A549 (cell line): ENCODE results near the gene HDAC10. TPM values are rescaled to one million over a fixed set of nuclear protein-coding genes. Genes with fewer than 3 reads are reported as not detected.

Experiments used
- ATAC-seq, 2 experiments: fragments of 200-7000 bp in 1 of 2; fragments of >200 bp in 1 of 2; cut with Nextera tagmentation in 1 of 2; cut with Tn5 transposase in 1 of 2; 3 replicates each; pipeline versions ENCODE4 v1.8.0 to v1.9.1; 2018 to 2020; ENCODE audit warnings: mild to moderate bottlenecking in 1 of 2, moderate library complexity in 1 of 2
- CTCF ChIA-PET: fragments of 300-600 bp; sonication (Branson Sonifier 250); formaldehyde crosslinking; extraction: SDS; loops from one replicate; lab custom pipeline; 2021; ENCODE audit warnings: antibody characterized with exemption, inconsistent platforms; lab: Yijun Ruan, JAX
- POLR2A ChIA-PET: fragments of 350-600 bp; formaldehyde crosslinking; extraction: SDS; loops from one replicate; lab custom pipeline; 2021; ENCODE audit warnings: antibody characterized with exemption, inconsistent platforms; lab: Yijun Ruan, JAX
- DNase-seq, 2 experiments: peaks; one replicate each; pipeline versions ENCODE4 v3.0.0 to v3.0.0-alpha.2; 2011 to 2016; ENCODE audit warnings: low read depth in 1 of 2, low spot score in 1 of 2
- FAIRE-seq: peaks from 2 replicates; lab custom pipeline; 2011; peaks lifted over from hg19 to GRCh38; lab: Jason Lieb, UNC
- H3K27ac ChIP-seq, 2 experiments: fragments of >200 bp; sonication (Bioruptor Twin); formaldehyde crosslinking; 3 replicates each; pipeline ENCODE4 v1.5.1; 2016 to 2017
- H3K4me1 ChIP-seq: fragments of >200 bp; sonication (Bioruptor Twin); formaldehyde crosslinking; 3 replicates; pipeline ENCODE4 v1.6.1; 2016
- H3K4me2 ChIP-seq: fragments of >200 bp; sonication (Bioruptor Twin); formaldehyde crosslinking; 3 replicates; pipeline ENCODE4 v1.6.1; 2016
- H3K4me3 ChIP-seq: fragments of >200 bp; sonication (Bioruptor Twin); formaldehyde crosslinking; 3 replicates; pipeline ENCODE4 v1.5.1; 2016
- H3K9me3 ChIP-seq: fragments of >200 bp; sonication (Bioruptor Twin); formaldehyde crosslinking; 3 replicates; pipeline ENCODE4 v1.6.1; 2016
- BCL3 ChIP-seq: fragments of >200 bp; sonication (Bioruptor Twin); formaldehyde crosslinking; IDR thresholded peaks from 3 replicates; pipeline ENCODE4 v1.6.1; 2016
- BHLHE40 ChIP-seq: IDR thresholded peaks from 2 replicates; pipeline ENCODE4 v1.6.1; 2012; ENCODE audit warnings: low read depth, low read length, inconsistent platforms
- CBX2 ChIP-seq: fragments of 200-600 bp; sonication (generic); IDR thresholded peaks from 2 replicates; pipeline ENCODE4 v1.6.1; 2016; ENCODE audit warnings: low read depth, mild to moderate bottlenecking, borderline replicate concordance
- CEBPB ChIP-seq, 2 experiments: fragments of >200 bp in 1 of 2; sonication (Bioruptor Twin) in 1 of 2; formaldehyde crosslinking in 1 of 2; IDR thresholded peaks; 2 replicates each; pipeline ENCODE4 v1.6.1; 2012 to 2016
- CHD2 ChIP-seq: fragments of 150-350 bp; IDR thresholded peaks from 2 replicates; pipeline ENCODE4 v1.6.1; 2014; ENCODE audit warnings: low read length; ENCODE audit not compliant: partially characterized antibody
- FOSL2 ChIP-seq, 2 experiments: fragments of 450-650 bp in 1 of 2; fragments of >200 bp in 1 of 2; sonication (Bioruptor Twin) in 1 of 2; formaldehyde crosslinking; IDR thresholded peaks; 2 replicates each; pipeline versions ENCODE4 v1.5.0 to v1.6.1; 2016 to 2020; ENCODE audit warnings: mild to moderate bottlenecking in 1 of 2, moderate library complexity in 1 of 2
- HEYL ChIP-seq: fragments of 250-450 bp; sonication (Bioruptor Pico); IDR thresholded peaks from 2 replicates; pipeline ENCODE4 v1.8.0; 2021; ENCODE audit warnings: mild to moderate bottlenecking, moderate library complexity
- HOXB5 ChIP-seq: fragments of 250-450 bp; sonication (Bioruptor Pico); IDR thresholded peaks from 2 replicates; pipeline ENCODE4 v1.5.0; 2020; ENCODE audit warnings: mild to moderate bottlenecking, moderate library complexity
- JUN ChIP-seq, 2 experiments: fragments of >200 bp; sonication (Bioruptor Twin); formaldehyde crosslinking; IDR thresholded peaks; 2 replicates in 1 of 2; 3 replicates in 1 of 2; pipeline ENCODE4 v1.6.1; 2016 to 2017
- KDM5A ChIP-seq: fragments of 200-600 bp; sonication (generic); IDR thresholded peaks from 2 replicates; pipeline ENCODE4 v1.6.1; 2016; ENCODE audit warnings: antibody characterized with exemption, mild to moderate bottlenecking
- MAFK ChIP-seq: fragments of 450-650 bp; IDR thresholded peaks from 2 replicates; pipeline ENCODE4 v1.6.1; 2014; ENCODE audit not compliant: partially characterized antibody
- NPAS2 ChIP-seq: fragments of 250-450 bp; sonication (Bioruptor Pico); IDR thresholded peaks from 2 replicates; pipeline ENCODE4 v1.8.0; 2022; ENCODE audit warnings: mild to moderate bottlenecking, moderate library complexity, borderline replicate concordance
- PHF8 ChIP-seq: fragments of 200-600 bp; sonication (generic); IDR thresholded peaks from 2 replicates; pipeline ENCODE4 v1.6.1; 2016; ENCODE audit warnings: low read depth, mild to moderate bottlenecking, antibody characterized with exemption, moderate library complexity, borderline replicate concordance
- RAD21 ChIP-seq, 2 experiments: fragments of >200 bp in 1 of 2; sonication (Bioruptor Twin) in 1 of 2; formaldehyde crosslinking in 1 of 2; IDR thresholded peaks in 1 of 2; conservative IDR thresholded peaks in 1 of 2; 2 replicates in 1 of 2; 3 replicates in 1 of 2; pipeline ENCODE4 v1.6.1; 2012 to 2018; ENCODE audit warnings: inconsistent platforms in 1 of 2
- TFCP2L1 ChIP-seq: fragments of 250-450 bp; sonication (Bioruptor Pico); IDR thresholded peaks from 2 replicates; pipeline ENCODE4 v1.5.0; 2021; ENCODE audit warnings: mild to moderate bottlenecking
- TP53 ChIP-seq: fragments of 250-450 bp; sonication (Bioruptor Pico); IDR thresholded peaks from 2 replicates; pipeline ENCODE4 v1.5.0; 2021; ENCODE audit warnings: mild to moderate bottlenecking, moderate library complexity
- ZSCAN20 ChIP-seq: fragments of 250-450 bp; sonication (Bioruptor Pico); IDR thresholded peaks from 2 replicates; pipeline ENCODE4 v1.8.0; 2022; ENCODE audit warnings: mild to moderate bottlenecking, moderate library complexity
- WGBS: methylation state at CpG from one replicate; pipeline ENCODE4 v1.1.6; 2017; ENCODE audit errors: missing lambda C conversion rate; 5-methylcytosine and 5-hydroxymethylcytosine counted together
- polyA plus RNA-seq, 4 experiments: library from polyadenylated mRNA; depleted of rRNA in 3 of 4; stranded (reverse); fragments of >200 nt; fragmentation: RNase III in 1 of 4; extraction: RNeasy Plus Mini Kit Qiagen cat#74134 plus additional on column Dnase treatment in 1 of 4; gene quantifications; 2 replicates in 3 of 4; 3 replicates in 1 of 4; pipeline ENCODE4 v1.2.3, GENCODE V29; 2011 to 2017
- TF ChIP-seq, protein P1 (sequence below): fragments of 250-450 bp; sonication (Bioruptor Pico); IDR thresholded peaks from 2 replicates; pipeline ENCODE4 v1.5.0; 2020; ENCODE audit warnings: low read depth, mild to moderate bottlenecking, moderate library complexity
- TF ChIP-seq, protein P2 (sequence below): IDR thresholded peaks from 2 replicates; pipeline ENCODE4 v1.6.1; 2012
- TF ChIP-seq, protein P3 (sequence below): fragments of 200-600 bp; sonication (generic); IDR thresholded peaks from 2 replicates; pipeline ENCODE4 v1.6.1; 2016; ENCODE audit warnings: antibody characterized with exemption, mild to moderate bottlenecking, moderate library complexity

HDAC10 gene
- polyA plus RNA-seq, 2 of the 4 experiments (the other 2 are of a cell fraction): 2.4 to 12.0 TPM

- no peak for DNase-seq
- H3K4me2 ChIP-seq: no peak overlapping the region
- no peak overlapping the region for H3K27ac ChIP-seq
- no peak for TF ChIP-seq BHLHE40
- TF ChIP-seq RAD21 (conservative IDR thresholded peaks at IDR 0.05 in 1 of 2, IDR thresholded peaks at IDR 0.05 in 1 of 2): no peak
- TF ChIP-seq, protein P1, sequence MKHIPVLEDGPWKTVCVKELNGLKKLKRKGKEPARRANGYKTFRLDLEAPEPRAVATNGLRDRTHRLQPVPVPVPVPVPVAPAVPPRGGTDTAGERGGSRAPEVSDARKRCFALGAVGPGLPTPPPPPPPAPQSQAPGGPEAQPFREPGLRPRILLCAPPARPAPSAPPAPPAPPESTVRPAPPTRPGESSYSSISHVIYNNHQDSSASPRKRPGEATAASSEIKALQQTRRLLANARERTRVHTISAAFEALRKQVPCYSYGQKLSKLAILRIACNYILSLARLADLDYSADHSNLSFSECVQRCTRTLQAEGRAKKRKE (CRISPR knock-in tag): no peak
- TF ChIP-seq, protein P2, sequence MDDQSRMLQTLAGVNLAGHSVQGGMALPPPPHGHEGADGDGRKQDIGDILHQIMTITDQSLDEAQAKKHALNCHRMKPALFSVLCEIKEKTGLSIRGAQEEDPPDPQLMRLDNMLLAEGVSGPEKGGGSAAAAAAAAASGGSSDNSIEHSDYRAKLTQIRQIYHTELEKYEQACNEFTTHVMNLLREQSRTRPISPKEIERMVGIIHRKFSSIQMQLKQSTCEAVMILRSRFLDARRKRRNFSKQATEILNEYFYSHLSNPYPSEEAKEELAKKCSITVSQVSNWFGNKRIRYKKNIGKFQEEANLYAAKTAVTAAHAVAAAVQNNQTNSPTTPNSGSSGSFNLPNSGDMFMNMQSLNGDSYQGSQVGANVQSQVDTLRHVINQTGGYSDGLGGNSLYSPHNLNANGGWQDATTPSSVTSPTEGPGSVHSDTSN: no peak
- TF ChIP-seq PHF8: no peak
- no peak for TF ChIP-seq ZSCAN20 (CRISPR knock-in tag)
- TF ChIP-seq KDM5A: no peak
- TF ChIP-seq NPAS2 (CRISPR knock-in tag): no peak
- TF ChIP-seq TFCP2L1 (CRISPR knock-in tag): no peak
- no peak for TF ChIP-seq TP53 (CRISPR knock-in tag)
- TF ChIP-seq, protein P3, sequence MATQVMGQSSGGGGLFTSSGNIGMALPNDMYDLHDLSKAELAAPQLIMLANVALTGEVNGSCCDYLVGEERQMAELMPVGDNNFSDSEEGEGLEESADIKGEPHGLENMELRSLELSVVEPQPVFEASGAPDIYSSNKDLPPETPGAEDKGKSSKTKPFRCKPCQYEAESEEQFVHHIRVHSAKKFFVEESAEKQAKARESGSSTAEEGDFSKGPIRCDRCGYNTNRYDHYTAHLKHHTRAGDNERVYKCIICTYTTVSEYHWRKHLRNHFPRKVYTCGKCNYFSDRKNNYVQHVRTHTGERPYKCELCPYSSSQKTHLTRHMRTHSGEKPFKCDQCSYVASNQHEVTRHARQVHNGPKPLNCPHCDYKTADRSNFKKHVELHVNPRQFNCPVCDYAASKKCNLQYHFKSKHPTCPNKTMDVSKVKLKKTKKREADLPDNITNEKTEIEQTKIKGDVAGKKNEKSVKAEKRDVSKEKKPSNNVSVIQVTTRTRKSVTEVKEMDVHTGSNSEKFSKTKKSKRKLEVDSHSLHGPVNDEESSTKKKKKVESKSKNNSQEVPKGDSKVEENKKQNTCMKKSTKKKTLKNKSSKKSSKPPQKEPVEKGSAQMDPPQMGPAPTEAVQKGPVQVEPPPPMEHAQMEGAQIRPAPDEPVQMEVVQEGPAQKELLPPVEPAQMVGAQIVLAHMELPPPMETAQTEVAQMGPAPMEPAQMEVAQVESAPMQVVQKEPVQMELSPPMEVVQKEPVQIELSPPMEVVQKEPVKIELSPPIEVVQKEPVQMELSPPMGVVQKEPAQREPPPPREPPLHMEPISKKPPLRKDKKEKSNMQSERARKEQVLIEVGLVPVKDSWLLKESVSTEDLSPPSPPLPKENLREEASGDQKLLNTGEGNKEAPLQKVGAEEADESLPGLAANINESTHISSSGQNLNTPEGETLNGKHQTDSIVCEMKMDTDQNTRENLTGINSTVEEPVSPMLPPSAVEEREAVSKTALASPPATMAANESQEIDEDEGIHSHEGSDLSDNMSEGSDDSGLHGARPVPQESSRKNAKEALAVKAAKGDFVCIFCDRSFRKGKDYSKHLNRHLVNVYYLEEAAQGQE: no peak
- no peak for TF ChIP-seq JUN (IDR thresholded peaks at IDR 0.05)
- no peak for TF ChIP-seq HOXB5
- TF ChIP-seq CHD2: no peak
- TF ChIP-seq CEBPB (IDR thresholded peaks at IDR 0.05): no peak
- TF ChIP-seq HEYL: no peak
- TF ChIP-seq BCL3: no peak
- no peak for TF ChIP-seq FOSL2 (IDR thresholded peaks at IDR 0.05)
- no peak for TF ChIP-seq FOSL2 (CRISPR knock-in tag; IDR thresholded peaks at IDR 0.05)
- no peak for TF ChIP-seq CBX2
- TF ChIP-seq MAFK: no peak
- ChIA-PET CTCF (interaction anchor here (1.1 kb wide), 1 partner anchor 12 kb away, joined by 3 read pairs; no protein-coding TSS in a partner anchor), POLR2A (no interaction called here)
- H3K9me3 ChIP-seq: no peaks in the 10 kb centered on the region
- no peak for ATAC-seq
- no peak overlapping the region for H3K4me3 ChIP-seq
- FAIRE-seq: no peak
- 78% methylated on average over 5 of the region's 8 CpGs for WGBS
- H3K4me1 ChIP-seq: no peaks in the 10 kb centered on the region
Measured at GRCh38 chr22:50222508-50222907, 28.6 kb downstream of the HDAC10 start.
